Breast epithelium (tissue), 3 donors: ENCODE measurements around the gene PLIN3.
A peak's percentile ranks its signal among the peaks of the same experiment; 100 is the strongest.

Experiments
- POLR2A ChIP-seq: fragments of 450-650 bp; IDR thresholded peaks from one replicate; pipeline ENCODE4 v1.6.1; 2016; ENCODE audit warnings: antibody characterized with exemption, mild to moderate bottlenecking, moderate library complexity
- POLR2AphosphoS5 ChIP-seq, 3 donors: sonication (generic); formaldehyde crosslinking; IDR thresholded peaks; one replicate each; pipeline ENCODE4 v1.6.1; 2017; ENCODE audit warnings: antibody characterized with exemption in 3 of 3
- TF ChIP-seq, protein P1 (sequence below), 3 donors: fragments of 450-650 bp; IDR thresholded peaks; one replicate each; pipeline ENCODE4 v1.5.1; 2016 to 2017; ENCODE audit warnings: antibody characterized with exemption in 3 of 3, mild to moderate bottlenecking in 3 of 3, moderate library complexity in 3 of 3

DNA sequence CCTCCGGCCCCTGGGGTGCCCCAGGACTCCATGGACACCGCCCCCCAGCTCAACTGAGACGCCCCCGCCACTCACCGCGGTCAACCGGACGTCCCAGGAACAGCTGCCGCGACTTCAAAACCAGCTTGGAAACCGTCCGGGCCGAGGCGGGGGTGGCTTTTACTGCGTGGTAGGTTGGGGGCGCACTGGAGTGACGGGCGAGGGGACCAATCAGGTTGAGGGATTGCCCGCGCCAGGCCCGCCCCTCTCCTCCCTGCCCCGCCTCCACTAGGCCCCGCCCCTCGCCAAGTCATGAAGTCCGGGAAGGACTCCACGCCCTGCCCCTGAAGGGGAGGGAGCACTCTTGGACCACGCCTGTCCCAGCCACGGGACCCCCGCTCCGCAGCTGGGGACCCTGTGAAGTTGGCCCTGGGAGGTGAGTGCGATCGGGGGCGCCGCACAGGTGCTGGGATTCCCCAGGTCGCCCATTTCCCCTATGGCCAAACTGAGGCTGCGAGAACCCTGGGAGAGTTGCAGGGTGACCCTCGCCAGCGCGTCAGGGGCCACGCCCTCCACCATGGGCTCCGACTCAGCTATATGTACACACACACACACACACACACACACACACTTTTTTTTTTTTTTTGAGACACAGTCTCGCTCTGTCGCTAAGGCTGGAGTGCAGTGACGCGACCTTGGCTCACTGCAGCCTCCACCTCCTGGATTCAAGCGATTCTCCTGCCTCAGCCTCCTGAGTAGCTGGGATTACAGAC lies at the start of gene PLIN3:
- TF ChIP-seq, protein P1, sequence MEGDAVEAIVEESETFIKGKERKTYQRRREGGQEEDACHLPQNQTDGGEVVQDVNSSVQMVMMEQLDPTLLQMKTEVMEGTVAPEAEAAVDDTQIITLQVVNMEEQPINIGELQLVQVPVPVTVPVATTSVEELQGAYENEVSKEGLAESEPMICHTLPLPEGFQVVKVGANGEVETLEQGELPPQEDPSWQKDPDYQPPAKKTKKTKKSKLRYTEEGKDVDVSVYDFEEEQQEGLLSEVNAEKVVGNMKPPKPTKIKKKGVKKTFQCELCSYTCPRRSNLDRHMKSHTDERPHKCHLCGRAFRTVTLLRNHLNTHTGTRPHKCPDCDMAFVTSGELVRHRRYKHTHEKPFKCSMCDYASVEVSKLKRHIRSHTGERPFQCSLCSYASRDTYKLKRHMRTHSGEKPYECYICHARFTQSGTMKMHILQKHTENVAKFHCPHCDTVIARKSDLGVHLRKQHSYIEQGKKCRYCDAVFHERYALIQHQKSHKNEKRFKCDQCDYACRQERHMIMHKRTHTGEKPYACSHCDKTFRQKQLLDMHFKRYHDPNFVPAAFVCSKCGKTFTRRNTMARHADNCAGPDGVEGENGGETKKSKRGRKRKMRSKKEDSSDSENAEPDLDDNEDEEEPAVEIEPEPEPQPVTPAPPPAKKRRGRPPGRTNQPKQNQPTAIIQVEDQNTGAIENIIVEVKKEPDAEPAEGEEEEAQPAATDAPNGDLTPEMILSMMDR (IDR thresholded peaks at IDR 0.05) = no peak
- TF ChIP-seq POLR2A (no peak), POLR2AphosphoS5 (IDR thresholded peaks at IDR 0.05) (peak in 2 of 3 donors; percentile 45 to 59)
